ENCODE results near the gene GATAD2B. TPM values are rescaled to one million over a fixed set of nuclear protein-coding genes. Genes with fewer than 3 reads are reported as not detected.

Gene GATAD2B
- total RNA-seq, 4 donors from 2014 or later, result 20.1 to 28.8 (median 21.5) TPM

DNA sequence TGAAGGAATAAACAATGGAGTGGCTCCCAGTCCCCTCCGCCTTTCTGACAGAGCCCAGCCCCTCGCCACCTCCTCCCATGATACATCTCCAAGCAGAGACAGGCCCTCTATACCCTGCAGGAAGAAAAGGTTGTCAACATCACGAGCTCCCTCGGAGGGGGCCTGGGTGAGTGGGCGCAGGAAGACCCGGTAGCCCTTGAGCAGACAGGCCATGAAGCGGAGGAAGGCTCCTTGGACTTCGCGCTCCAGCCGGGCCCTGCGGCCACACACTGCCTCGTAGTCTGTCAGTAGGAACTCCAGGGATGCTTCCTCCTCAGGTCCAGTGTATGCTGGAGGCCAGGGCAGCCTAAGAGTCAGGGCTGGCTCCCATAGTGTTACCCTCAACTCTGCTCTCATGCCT is 16.7 kb upstream of the GATAD2B start:
- Histone ChIP-seq H3K4me3 (replicated peaks in 1 of 3) (no peak overlapping the region), H3K36me3 (peaks cover 46 to 47% of the 10 kb centered on the region in 2 donors), H3K9me3 (no peaks in the 10 kb centered on the region), H3K27ac (no peak overlapping the region), H3K27me3 (no peaks in the 10 kb centered on the region), H3K4me1 (peaks cover 0 to 1% of the 10 kb centered on the region in 2 donors)
- no peak for DNase-seq
- intact Hi-C loops (cut with DNase I), result no loop called here
- 94 to 96% methylated on average over 9 to 12 of the region's 12 CpGs for whole genome bisulfite sequencing, 2 donors
- TF ChIP-seq, protein P1, sequence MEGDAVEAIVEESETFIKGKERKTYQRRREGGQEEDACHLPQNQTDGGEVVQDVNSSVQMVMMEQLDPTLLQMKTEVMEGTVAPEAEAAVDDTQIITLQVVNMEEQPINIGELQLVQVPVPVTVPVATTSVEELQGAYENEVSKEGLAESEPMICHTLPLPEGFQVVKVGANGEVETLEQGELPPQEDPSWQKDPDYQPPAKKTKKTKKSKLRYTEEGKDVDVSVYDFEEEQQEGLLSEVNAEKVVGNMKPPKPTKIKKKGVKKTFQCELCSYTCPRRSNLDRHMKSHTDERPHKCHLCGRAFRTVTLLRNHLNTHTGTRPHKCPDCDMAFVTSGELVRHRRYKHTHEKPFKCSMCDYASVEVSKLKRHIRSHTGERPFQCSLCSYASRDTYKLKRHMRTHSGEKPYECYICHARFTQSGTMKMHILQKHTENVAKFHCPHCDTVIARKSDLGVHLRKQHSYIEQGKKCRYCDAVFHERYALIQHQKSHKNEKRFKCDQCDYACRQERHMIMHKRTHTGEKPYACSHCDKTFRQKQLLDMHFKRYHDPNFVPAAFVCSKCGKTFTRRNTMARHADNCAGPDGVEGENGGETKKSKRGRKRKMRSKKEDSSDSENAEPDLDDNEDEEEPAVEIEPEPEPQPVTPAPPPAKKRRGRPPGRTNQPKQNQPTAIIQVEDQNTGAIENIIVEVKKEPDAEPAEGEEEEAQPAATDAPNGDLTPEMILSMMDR (IDR thresholded peaks at IDR 0.05), result no peak
- no peak for TF ChIP-seq POLR2A (IDR thresholded peaks at IDR 0.05)

DNA sequence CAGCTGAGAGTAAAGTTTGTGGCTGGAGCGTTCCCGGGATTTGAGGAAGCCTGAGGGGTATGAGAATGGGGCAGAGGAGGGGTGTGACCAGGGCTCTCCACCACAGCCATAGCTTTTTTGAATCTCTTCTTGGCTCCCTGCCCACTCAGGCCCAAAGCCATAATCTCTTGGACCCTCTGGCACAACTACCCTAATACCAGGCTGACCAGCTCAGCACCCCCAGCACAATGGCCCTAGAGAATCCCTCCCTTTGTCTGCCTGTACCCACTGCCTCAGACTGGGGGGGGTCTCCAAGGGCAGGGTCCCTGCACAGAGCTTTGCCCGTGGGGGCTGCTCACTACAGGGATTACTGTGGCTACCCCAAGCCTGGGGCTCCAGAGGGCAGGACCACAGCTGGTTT is 16.2 kb upstream of the GATAD2B start:
- Histone ChIP-seq H3K36me3 (peaks cover 46 to 52% of the 10 kb centered on the region in 2 donors), H3K9me3 (no peaks in the 10 kb centered on the region), H3K27ac (no peak overlapping the region), H3K4me1 (no peaks in the 10 kb centered on the region), H3K27me3 (no peaks in the 10 kb centered on the region), H3K4me3 (replicated peaks in 1 of 3) (no peak overlapping the region)
- WGBS, 2 donors, result 90 to 92% methylated on average over 3 of the region's 3 CpGs
- TF ChIP-seq, protein P1 (IDR thresholded peaks at IDR 0.05), result no peak
- TF ChIP-seq POLR2A (IDR thresholded peaks at IDR 0.05), result no peak
- DNase-seq, result no peak
- intact Hi-C loops (cut with DNase I), result no loop called here

DNA sequence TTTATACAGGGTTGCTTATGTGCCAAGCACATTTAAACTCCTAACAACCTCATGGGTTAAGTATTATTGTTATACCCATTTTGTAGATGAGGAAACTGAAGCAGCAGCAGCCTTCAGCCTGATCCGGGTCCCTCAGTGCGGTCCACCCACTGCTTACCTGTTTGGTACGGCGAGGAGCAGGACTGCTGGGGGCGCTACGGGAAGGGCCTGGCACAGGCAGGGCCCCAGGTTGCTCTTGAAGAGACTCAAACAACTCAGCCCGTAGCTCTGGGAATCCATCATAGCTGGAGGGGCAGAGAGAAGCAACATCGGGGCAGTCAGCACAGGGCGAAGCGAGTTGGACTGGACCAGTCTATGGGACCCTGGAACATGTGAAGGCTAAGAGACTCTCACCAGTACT is 14.6 kb upstream of the GATAD2B start:
- no peak overlapping the region for H3K4me3 ChIP-seq (replicated peaks in 1 of 3)
- no peak for TF ChIP-seq POLR2A (IDR thresholded peaks at IDR 0.05)
- TF ChIP-seq, protein P1 (IDR thresholded peaks at IDR 0.05), result no peak
- DNase-seq, result no peak
- H3K27ac ChIP-seq, result no peak overlapping the region
- WGBS, 2 donors, result 96 to 98% methylated on average over 10 of the region's 10 CpGs
- intact Hi-C loops (cut with DNase I), result no loop called here
- no peaks in the 10 kb centered on the region for H3K4me1 ChIP-seq
- H3K9me3 ChIP-seq, result no peaks in the 10 kb centered on the region
- H3K27me3 ChIP-seq, result no peaks in the 10 kb centered on the region
- peaks cover 46 to 68% of the 10 kb centered on the region in 2 donors for H3K36me3 ChIP-seq

DNA sequence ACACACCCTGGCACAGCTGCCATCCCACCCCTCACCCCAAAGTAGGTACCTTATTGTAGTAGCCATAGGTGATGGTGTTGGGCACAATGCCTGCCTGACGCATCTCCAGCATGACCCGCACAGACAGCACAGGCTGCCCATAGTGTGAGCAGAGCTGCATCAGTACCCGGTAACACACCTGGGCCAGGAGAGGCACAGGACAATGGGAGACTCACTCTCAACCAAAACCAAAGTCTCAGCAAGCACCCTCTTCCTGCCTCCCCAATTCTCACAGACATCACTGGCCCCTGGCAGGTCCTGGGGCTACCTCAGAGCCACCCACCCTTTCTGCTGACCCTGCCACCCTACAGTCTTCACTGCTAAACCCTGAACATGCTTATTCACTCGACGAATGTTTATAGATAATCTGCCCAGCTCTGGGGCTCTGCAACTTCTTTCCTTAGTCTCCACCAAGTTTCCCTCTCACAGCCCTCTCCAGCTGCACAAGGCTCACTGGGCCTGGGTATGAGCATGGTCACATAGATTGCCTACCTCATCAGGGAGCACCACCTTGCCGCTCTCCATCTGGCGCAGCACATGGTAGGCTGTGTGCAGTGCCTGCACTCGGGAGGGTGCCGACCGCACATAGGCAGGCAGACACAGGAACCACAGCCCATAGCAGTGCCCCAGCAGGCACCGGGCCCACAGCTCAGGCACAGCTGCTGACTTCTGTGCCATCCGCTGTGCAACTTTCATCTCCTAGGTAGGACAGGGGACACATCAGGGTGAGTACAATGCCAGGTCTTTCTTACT is 13.4 kb upstream of the GATAD2B start:
- intact Hi-C loops (cut with DNase I), result no loop called here
- no peak overlapping the region for H3K4me3 ChIP-seq (replicated peaks in 1 of 3)
- no peaks in the 10 kb centered on the region for H3K9me3 ChIP-seq
- DNase-seq, result no peak
- 89 to 98% methylated on average over 7 to 12 of the region's 12 CpGs for WGBS, 2 donors
- no peaks in the 10 kb centered on the region for H3K27me3 ChIP-seq
- no peak overlapping the region for H3K27ac ChIP-seq
- TF ChIP-seq POLR2A (IDR thresholded peaks at IDR 0.05), result no peak
- no peaks in the 10 kb centered on the region for H3K4me1 ChIP-seq
- peaks cover 46 to 72% of the 10 kb centered on the region in 2 donors for H3K36me3 ChIP-seq

DNA sequence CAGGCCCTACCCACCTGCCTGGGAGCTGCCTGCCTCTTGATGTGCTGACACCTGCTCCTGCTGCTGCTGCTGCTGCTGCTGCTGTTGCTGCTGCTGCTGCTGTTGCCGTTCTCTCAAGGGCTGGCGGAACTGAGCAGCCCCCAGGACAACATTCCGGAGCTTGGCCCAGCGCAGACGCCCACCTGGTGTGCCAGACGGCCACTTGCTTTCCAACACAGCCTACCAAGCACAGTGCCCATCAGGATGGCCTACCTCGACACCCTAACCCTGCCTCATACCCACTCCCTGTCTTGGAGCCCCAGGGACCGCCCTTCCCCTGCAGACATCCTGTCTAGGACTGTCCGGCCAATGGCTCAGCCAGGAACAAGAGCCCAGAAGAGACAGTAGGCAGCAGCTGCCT is 12.0 kb upstream of the GATAD2B start:
- Histone ChIP-seq H3K4me3 (replicated peaks in 1 of 3) (no peak overlapping the region), H3K36me3 (peaks cover 41 to 65% of the 10 kb centered on the region in 2 donors), H3K4me1 (no peaks in the 10 kb centered on the region), H3K27ac (no peak overlapping the region), H3K9me3 (no peaks in the 10 kb centered on the region), H3K27me3 (no peaks in the 10 kb centered on the region)
- intact Hi-C loops (cut with DNase I), result no loop called here
- WGBS, 2 donors, result 94 to 97% methylated on average over 4 to 9 of the region's 9 CpGs
- TF ChIP-seq, protein P1 (IDR thresholded peaks at IDR 0.05), result no peak
- TF ChIP-seq POLR2A (IDR thresholded peaks at IDR 0.05), result no peak
- no peak for DNase-seq

All from thyroid gland (tissue), 4 donors.